Mesothelial cell of epicardium (in vitro differentiated cells): Measurements from ENCODE around the gene STAC. TPM values are rescaled to one million over a fixed set of nuclear protein-coding genes. Genes with fewer than 3 reads are reported as not detected.
"Not testable (repeated sequence)": the region's sequence is repeated elsewhere in the genome, so short reads cannot be mapped to it uniquely, and the experiment has no call there.

ENCODE experiments used
- DNase-seq, 2 experiments: peaks; one replicate each; pipeline ENCODE4 v3.0.0; 2021; ENCODE audit warnings: low spot score in 2 of 2; ENCODE audit not compliant: unreplicated experiment in 2 of 2
- H3K27ac Mint-ChIP-seq: 2 replicates; pipeline ENCODE4 v1.8.0; 2021; ENCODE audit warnings: mixed read lengths
- H3K27me3 Mint-ChIP-seq: 2 replicates; pipeline ENCODE4 v1.8.0; 2021; ENCODE audit warnings: low read depth, mixed read lengths
- H3K36me3 Mint-ChIP-seq: 2 replicates; pipeline ENCODE4 v1.8.0; 2021; ENCODE audit warnings: mixed read lengths
- H3K4me1 Mint-ChIP-seq: 2 replicates; pipeline ENCODE4 v1.8.0; 2021; ENCODE audit warnings: mixed read lengths
- H3K4me3 Mint-ChIP-seq: 2 replicates; pipeline ENCODE4 v1.8.0; 2021; ENCODE audit warnings: mild to moderate bottlenecking, moderate library complexity, mixed read lengths
- H3K9me3 Mint-ChIP-seq: 2 replicates; pipeline ENCODE4 v1.8.0; 2021; ENCODE audit warnings: mixed read lengths
- total RNA-seq: library from RNA; stranded (reverse); gene quantifications from 3 replicates; pipeline ENCODE4 v1.2.1, GENCODE V29; 2021
- TF ChIP-seq, protein P1 (sequence below): fragments of 200-600 bp; sonication (generic); IDR thresholded peaks from one replicate; pipeline ENCODE4 v1.5.0; 2021; ENCODE audit warnings: antibody characterized with exemption; ENCODE audit not compliant: unreplicated experiment

Gene STAC
- total RNA-seq, 1 donor from 2014 or later = 1.9 TPM

DNA sequence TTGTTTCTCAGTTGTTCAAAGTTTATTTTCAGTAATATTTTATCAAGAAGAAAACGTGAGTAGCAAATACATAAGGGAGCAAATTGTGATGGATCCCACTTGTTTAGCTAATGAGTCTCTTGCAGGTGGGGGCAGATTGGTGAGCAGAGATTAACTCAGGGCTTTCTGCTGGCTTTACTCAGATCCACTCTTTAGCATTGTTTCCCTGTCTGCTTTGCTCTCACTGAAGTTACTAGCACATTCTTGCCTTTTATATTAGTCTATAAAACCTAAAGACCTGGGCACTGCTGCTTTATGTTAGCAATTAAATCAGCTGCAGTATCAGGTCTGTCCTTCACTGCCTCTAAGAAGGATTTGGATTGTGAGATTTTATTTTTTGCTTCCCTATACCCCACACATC lies 71.5 kb downstream of the STAC start:
- TF ChIP-seq, protein P1, sequence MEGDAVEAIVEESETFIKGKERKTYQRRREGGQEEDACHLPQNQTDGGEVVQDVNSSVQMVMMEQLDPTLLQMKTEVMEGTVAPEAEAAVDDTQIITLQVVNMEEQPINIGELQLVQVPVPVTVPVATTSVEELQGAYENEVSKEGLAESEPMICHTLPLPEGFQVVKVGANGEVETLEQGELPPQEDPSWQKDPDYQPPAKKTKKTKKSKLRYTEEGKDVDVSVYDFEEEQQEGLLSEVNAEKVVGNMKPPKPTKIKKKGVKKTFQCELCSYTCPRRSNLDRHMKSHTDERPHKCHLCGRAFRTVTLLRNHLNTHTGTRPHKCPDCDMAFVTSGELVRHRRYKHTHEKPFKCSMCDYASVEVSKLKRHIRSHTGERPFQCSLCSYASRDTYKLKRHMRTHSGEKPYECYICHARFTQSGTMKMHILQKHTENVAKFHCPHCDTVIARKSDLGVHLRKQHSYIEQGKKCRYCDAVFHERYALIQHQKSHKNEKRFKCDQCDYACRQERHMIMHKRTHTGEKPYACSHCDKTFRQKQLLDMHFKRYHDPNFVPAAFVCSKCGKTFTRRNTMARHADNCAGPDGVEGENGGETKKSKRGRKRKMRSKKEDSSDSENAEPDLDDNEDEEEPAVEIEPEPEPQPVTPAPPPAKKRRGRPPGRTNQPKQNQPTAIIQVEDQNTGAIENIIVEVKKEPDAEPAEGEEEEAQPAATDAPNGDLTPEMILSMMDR = no peak
- no peaks in the 10 kb centered on the region for H3K9me3 Mint-ChIP-seq
- no peaks in the 10 kb centered on the region for H3K27me3 Mint-ChIP-seq

DNA sequence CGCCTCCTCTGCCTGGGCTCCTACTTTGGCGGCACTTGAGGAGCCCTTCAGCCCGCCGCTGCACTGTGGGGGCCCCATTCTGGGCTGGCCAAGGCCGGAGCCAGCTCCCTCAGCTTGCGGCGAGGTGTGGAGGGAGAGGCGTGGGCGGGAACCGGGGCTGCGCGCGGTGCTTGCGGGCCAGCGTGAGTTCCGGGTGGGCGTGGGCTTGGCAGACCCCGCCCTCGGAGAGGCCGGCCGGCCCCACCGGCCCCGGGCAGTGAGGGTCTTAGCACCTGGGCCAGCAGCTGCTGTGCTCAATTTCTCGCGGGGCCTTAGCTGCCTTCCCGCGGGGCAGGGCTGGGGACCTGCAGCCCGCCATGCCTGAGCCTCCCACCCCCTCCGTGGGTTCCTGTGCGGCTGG lies 72.9 kb downstream of the STAC start:
- H3K36me3 Mint-ChIP-seq, H3K4me3 Mint-ChIP-seq: not testable (repeated sequence)

More for the DNA sequence above, 71.5 kb downstream of the STAC start:
- DNase-seq = no peak
- Mint-ChIP-seq H3K4me3 (no peak overlapping the region), H3K36me3 (no peaks in the 10 kb centered on the region), H3K4me1 (no peaks in the 10 kb centered on the region), H3K27ac (no peak overlapping the region)

DNA sequence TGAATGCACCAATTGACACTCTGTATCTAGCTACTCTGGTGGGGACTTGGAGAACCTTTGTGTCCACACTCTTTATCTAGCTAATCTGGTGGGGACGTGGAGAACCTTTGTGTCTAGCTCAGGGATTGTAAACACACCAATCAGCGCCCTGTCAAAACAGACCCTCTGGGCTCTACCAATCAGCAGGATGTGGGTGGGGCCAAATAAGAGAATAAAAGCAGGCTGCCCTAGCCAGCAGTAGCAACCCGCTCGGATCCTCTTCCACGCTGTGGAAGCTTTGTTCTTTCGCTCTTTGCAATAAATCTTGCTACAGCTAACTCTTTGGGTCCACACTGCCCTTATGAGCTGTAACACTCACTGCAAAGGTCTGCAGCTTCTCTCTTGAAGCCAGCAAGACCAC lies 73.6 kb downstream of the STAC start:
- H3K4me3 Mint-ChIP-seq, H3K27me3 Mint-ChIP-seq, H3K27ac Mint-ChIP-seq, DNase-seq, H3K4me1 Mint-ChIP-seq, H3K9me3 Mint-ChIP-seq, H3K36me3 Mint-ChIP-seq: not testable (repeated sequence)

More for the DNA sequence above, 72.9 kb downstream of the STAC start:
- not testable (repeated sequence) for H3K4me1 Mint-ChIP-seq, DNase-seq, H3K27ac Mint-ChIP-seq, H3K9me3 Mint-ChIP-seq, H3K27me3 Mint-ChIP-seq

DNA sequence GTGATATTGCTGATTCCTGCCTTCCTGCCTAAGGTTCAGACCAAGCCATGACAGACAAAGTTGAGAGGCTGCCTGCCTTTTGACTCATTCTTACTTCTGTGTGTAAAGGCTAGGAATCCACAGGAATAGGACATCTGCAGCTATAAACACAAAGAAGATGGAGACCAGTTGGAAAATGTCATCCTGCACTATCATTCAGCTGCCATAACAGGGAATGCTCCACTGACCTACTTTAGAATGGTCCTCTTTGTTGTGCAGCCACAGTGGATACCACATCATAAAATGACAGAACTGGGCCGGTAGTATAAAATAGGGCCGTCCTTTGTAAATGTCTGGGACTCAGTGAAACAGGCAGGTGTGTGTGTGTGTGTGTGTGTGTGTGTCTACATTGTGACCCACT lies 75.1 kb downstream of the STAC start:
- no peak for DNase-seq
- Mint-ChIP-seq H3K4me3 (no peak overlapping the region), H3K4me1 (no peaks in the 10 kb centered on the region), H3K36me3 (no peaks in the 10 kb centered on the region), H3K9me3 (no peaks in the 10 kb centered on the region), H3K27ac (no peak overlapping the region), H3K27me3 (no peaks in the 10 kb centered on the region)
- TF ChIP-seq, protein P1 = no peak

DNA sequence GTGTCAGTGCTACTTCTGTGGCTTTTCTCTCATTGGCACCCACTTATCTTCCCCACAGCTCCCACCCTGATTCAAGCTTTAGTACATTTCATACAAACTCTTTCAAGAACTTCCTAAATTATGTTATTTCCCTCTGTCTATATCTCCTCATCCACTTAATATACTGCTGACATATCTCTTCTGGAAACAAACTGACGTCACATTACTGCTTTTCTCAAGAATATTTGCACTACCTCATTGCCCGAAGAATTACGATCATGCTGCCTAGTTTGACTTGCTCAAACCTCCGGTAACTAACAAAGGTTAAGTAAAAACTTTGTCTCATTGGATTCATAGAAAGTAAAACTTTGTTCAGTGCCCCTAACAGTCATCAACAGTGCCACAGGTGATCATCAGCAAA lies 76.5 kb downstream of the STAC start:
- no peaks in the 10 kb centered on the region for H3K4me1 Mint-ChIP-seq
- no peaks in the 10 kb centered on the region for H3K36me3 Mint-ChIP-seq
- TF ChIP-seq, protein P1 = no peak
- H3K27ac Mint-ChIP-seq = no peak overlapping the region
- H3K4me3 Mint-ChIP-seq = no peak overlapping the region
- no peak for DNase-seq
- no peaks in the 10 kb centered on the region for H3K9me3 Mint-ChIP-seq
- no peaks in the 10 kb centered on the region for H3K27me3 Mint-ChIP-seq

DNA sequence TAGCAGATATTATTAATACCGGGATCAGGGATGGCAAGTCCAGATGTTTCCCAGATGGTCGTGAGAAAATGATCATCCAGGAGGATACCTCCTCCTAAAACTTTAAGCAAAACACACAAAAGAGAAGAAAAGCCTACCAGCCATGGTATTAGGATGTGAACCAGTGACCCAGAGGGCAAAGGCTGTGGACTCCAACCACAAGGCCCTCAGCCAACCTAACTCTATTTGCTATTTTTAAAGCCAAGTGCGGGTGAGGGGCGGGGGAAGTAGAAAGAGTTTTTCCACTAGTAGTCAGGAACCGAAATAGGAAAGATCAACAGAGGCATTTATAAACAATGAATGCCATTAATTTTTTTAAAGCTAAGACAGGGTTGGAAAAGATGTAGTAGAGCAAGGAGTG lies 77.4 kb downstream of the STAC start:
- Mint-ChIP-seq H3K4me3 (no peak overlapping the region), H3K4me1 (no peaks in the 10 kb centered on the region), H3K27me3 (no peaks in the 10 kb centered on the region), H3K27ac (no peak overlapping the region), H3K9me3 (no peaks in the 10 kb centered on the region), H3K36me3 (no peaks in the 10 kb centered on the region)
- TF ChIP-seq, protein P1 = no peak
- no peak for DNase-seq

DNA sequence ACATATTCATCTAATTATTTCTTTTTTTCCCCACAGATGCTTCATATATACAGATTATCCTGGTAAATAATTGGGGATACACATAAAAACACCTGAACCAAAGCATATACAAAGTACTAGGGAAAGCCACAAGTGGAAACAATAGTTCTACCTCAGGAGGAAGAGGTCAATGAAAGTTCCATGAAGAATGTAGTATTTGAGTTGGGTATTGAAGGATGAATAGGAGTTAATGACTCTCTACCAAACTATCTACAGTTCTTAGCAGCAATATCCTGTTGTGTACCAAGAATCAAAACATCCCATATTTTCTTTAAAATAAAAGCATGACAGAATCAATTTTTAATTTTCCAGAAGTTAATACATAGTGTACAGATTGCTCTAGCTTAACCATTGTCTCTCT lies 78.9 kb downstream of the STAC start:
- H3K4me1 Mint-ChIP-seq = no peaks in the 10 kb centered on the region
- DNase-seq = no peak
- no peaks in the 10 kb centered on the region for H3K27me3 Mint-ChIP-seq
- no peaks in the 10 kb centered on the region for H3K36me3 Mint-ChIP-seq
- no peak overlapping the region for H3K4me3 Mint-ChIP-seq
- TF ChIP-seq, protein P1 = no peak
- no peak overlapping the region for H3K27ac Mint-ChIP-seq
- no peaks in the 10 kb centered on the region for H3K9me3 Mint-ChIP-seq
